GM12878 (cell line): ENCODE measurements around the gene CIB2.

Experiments used
- KAT2A ChIP-seq: conservative IDR thresholded peaks from 2 replicates; pipeline ENCODE4 v1.6.1; 2011; ENCODE audit warnings: low read depth, low read length; ENCODE audit not compliant: control insufficient read depth
- MXI1 ChIP-seq: fragments of 150-350 bp; IDR thresholded peaks from 2 replicates; pipeline ENCODE4 v1.6.1; 2011; ENCODE audit warnings: low read depth, mild to moderate bottlenecking, inconsistent platforms, low read length, improper control_type of control experiment
- TF ChIP-seq, protein P1 (sequence below), 3 experiments: IDR thresholded peaks in 2 of 3; conservative IDR thresholded peaks in 1 of 3; 2 replicates each; pipeline ENCODE4 v1.5.1; 2011; ENCODE audit warnings: low read depth in 3 of 3, low read length in 3 of 3, mild to moderate bottlenecking in 3 of 3, control low read depth in 2 of 3, moderate library complexity in 2 of 3, inconsistent platforms in 1 of 3, mixed read lengths in 1 of 3; ENCODE audit not compliant: control insufficient read depth in 2 of 3, insufficient read depth in 1 of 3; ENCODE audit errors: extremely low read depth in 1 of 3
- TF ChIP-seq, protein P2 (sequence below): IDR thresholded peaks from 2 replicates; pipeline ENCODE4 v1.6.1; 2012; ENCODE audit warnings: mild to moderate bottlenecking, low read depth, low read length

DNA sequence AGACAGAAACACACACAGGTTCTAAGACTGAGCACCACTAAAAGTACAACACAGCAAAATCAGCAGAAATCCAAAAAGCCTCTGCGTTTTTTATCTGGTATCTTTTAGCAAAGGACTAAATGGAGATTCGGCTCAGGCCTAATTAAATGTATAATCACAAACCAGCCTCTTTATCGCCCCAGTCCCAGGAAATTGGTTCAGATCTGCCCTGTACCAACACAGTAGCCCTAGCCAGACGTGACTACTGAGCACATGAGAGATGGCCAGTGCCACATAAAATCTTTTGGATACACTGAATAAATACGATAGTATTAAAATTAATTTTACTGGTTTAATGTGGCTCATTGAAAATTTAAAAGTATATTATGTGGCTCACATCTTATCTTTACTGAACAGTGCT is 73.4 kb downstream of the CIB2 start:
- TF ChIP-seq, protein P1, sequence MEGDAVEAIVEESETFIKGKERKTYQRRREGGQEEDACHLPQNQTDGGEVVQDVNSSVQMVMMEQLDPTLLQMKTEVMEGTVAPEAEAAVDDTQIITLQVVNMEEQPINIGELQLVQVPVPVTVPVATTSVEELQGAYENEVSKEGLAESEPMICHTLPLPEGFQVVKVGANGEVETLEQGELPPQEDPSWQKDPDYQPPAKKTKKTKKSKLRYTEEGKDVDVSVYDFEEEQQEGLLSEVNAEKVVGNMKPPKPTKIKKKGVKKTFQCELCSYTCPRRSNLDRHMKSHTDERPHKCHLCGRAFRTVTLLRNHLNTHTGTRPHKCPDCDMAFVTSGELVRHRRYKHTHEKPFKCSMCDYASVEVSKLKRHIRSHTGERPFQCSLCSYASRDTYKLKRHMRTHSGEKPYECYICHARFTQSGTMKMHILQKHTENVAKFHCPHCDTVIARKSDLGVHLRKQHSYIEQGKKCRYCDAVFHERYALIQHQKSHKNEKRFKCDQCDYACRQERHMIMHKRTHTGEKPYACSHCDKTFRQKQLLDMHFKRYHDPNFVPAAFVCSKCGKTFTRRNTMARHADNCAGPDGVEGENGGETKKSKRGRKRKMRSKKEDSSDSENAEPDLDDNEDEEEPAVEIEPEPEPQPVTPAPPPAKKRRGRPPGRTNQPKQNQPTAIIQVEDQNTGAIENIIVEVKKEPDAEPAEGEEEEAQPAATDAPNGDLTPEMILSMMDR (IDR thresholded peaks at IDR 0.05 in 2 of 3, conservative IDR thresholded peaks at IDR 0.05 in 1 of 3; ENCODE audit: control insufficient read depth in 2 of 3, extremely low read depth in 1 of 3, insufficient read depth in 1 of 3, low read depth in 3 of 3, low read length in 3 of 3) = no peak
- TF ChIP-seq MXI1 (no peak), KAT2A (no peak)
- TF ChIP-seq, protein P2, sequence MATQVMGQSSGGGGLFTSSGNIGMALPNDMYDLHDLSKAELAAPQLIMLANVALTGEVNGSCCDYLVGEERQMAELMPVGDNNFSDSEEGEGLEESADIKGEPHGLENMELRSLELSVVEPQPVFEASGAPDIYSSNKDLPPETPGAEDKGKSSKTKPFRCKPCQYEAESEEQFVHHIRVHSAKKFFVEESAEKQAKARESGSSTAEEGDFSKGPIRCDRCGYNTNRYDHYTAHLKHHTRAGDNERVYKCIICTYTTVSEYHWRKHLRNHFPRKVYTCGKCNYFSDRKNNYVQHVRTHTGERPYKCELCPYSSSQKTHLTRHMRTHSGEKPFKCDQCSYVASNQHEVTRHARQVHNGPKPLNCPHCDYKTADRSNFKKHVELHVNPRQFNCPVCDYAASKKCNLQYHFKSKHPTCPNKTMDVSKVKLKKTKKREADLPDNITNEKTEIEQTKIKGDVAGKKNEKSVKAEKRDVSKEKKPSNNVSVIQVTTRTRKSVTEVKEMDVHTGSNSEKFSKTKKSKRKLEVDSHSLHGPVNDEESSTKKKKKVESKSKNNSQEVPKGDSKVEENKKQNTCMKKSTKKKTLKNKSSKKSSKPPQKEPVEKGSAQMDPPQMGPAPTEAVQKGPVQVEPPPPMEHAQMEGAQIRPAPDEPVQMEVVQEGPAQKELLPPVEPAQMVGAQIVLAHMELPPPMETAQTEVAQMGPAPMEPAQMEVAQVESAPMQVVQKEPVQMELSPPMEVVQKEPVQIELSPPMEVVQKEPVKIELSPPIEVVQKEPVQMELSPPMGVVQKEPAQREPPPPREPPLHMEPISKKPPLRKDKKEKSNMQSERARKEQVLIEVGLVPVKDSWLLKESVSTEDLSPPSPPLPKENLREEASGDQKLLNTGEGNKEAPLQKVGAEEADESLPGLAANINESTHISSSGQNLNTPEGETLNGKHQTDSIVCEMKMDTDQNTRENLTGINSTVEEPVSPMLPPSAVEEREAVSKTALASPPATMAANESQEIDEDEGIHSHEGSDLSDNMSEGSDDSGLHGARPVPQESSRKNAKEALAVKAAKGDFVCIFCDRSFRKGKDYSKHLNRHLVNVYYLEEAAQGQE = no peak
